ENCODE data around the gene RAD54L2. TPM values are rescaled to one million over a fixed set of nuclear protein-coding genes. Genes with fewer than 3 reads are reported as not detected.
"Not testable (repeated sequence)": the region's sequence is repeated elsewhere in the genome, so short reads cannot be mapped to it uniquely, and the experiment has no call there.

RAD54L2 gene
- total RNA-seq, 2 donors from 2014 or later = 37.8 to 41.1 TPM

- H3K27ac Mint-ChIP-seq = peak overlapping the region; percentile 72
These were observed 11.7 kb downstream of the RAD54L2 start for GRCh38 chr3:51550080-51550819.

DNA sequence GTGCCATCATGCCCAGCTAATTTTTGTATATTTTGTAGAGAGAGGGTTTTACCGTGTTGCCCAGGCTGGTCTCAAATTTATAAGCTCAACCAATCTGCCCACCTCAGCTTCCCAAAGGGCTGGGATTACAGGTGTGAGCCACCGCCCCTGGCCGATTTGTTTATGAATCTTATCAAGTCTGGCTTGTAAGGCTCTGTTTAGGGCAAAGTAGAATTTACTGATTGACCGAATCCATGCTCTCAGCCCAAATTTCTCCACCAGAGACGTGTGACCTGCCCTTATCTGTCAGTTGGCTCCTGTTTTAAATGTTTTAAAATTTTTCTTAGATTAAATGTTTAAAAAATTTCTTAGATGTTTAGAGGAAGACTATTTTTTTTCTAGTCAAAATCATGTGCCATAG, 19.5 kb downstream of the RAD54L2 start:
- no peak overlapping the region for H3K27ac Mint-ChIP-seq
- H3K9me3 ChIP-seq (ENCODE audit: control insufficient read depth, low read length, poor library complexity, severe bottlenecking) = no peaks in the 10 kb centered on the region
- H3K36me3 Mint-ChIP-seq (ENCODE audit: low read depth) = peaks cover 10% of the 10 kb centered on the region
- no peaks in the 10 kb centered on the region for H3K27me3 Mint-ChIP-seq
- no peak for DNase-seq
- peaks cover 21% of the 10 kb centered on the region for H3K4me1 Mint-ChIP-seq
- no peak overlapping the region for H3K4me3 Mint-ChIP-seq
- no peak for ATAC-seq

More at GRCh38 chr3:51550080-51550819, 11.7 kb downstream of the RAD54L2 start:
- DNase-seq (no peak), ATAC-seq (no peak)
- H3K9me3 ChIP-seq (ENCODE audit: control insufficient read depth, low read length, poor library complexity, severe bottlenecking) = no peaks in the 10 kb centered on the region
- no peaks in the 10 kb centered on the region for H3K27me3 Mint-ChIP-seq
- H3K4me3 Mint-ChIP-seq = no peak overlapping the region
- peaks cover 2% of the 10 kb centered on the region for H3K36me3 Mint-ChIP-seq (ENCODE audit: low read depth)
- H3K4me1 Mint-ChIP-seq = peaks cover 7% of the 10 kb centered on the region

- H3K4me1 Mint-ChIP-seq = peaks cover 28% of the 10 kb centered on the region
- peaks cover 10% of the 10 kb centered on the region for H3K36me3 Mint-ChIP-seq (ENCODE audit: low read depth)
- no peak for DNase-seq
- H3K27ac Mint-ChIP-seq = peak overlapping the region; percentile 60
- no peak overlapping the region for H3K4me3 Mint-ChIP-seq
- no peaks in the 10 kb centered on the region for H3K27me3 Mint-ChIP-seq
- no peak for ATAC-seq
- no peaks in the 10 kb centered on the region for H3K9me3 ChIP-seq (ENCODE audit: control insufficient read depth, low read length, poor library complexity, severe bottlenecking)
These were observed 20.9 kb downstream of the RAD54L2 start for GRCh38 chr3:51559411-51559888.

DNA sequence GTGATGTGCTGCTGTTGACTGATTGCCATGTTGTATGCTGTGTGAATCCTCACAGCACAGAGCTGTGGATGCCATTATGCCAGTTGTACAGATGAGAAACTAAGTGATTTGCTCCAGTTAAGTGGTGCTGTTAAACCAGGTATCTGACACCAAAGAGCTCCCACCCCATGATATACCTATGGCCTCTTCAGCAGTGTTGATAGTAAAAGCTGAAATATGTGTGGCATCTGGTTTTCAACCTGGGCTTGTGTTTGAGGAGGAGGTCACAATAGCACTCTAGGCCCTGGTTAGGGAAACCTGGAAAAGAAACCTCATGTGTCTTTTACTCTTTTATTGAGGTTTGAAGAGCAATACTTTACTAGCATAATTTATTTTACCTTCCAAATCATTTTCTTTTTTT, 21.4 kb downstream of the RAD54L2 start:
- Mint-ChIP-seq H3K4me1 (peaks cover 28% of the 10 kb centered on the region), H3K27me3 (no peaks in the 10 kb centered on the region), H3K27ac (no peak overlapping the region), H3K36me3 (ENCODE audit: low read depth) (peaks cover 8% of the 10 kb centered on the region), H3K4me3 (no peak overlapping the region)
- H3K9me3 ChIP-seq (ENCODE audit: control insufficient read depth, low read length, poor library complexity, severe bottlenecking) = no peaks in the 10 kb centered on the region
- ATAC-seq (no peak), DNase-seq (no peak)

- H3K27me3 Mint-ChIP-seq; ATAC-seq; DNase-seq; H3K27ac Mint-ChIP-seq; H3K36me3 Mint-ChIP-seq (ENCODE audit: low read depth); H3K9me3 ChIP-seq (ENCODE audit: control insufficient read depth, low read length, poor library complexity, severe bottlenecking); H3K4me3 Mint-ChIP-seq: not testable (repeated sequence)
- H3K4me1 Mint-ChIP-seq = peaks cover 26% of the 10 kb centered on the region
These were observed 23.9 kb downstream of the RAD54L2 start for GRCh38 chr3:51562403-51562802.

- Mint-ChIP-seq H3K27ac (no peak overlapping the region), H3K27me3 (no peaks in the 10 kb centered on the region), H3K4me1 (peaks cover 22% of the 10 kb centered on the region), H3K36me3 (ENCODE audit: low read depth) (peaks cover 4% of the 10 kb centered on the region), H3K4me3 (no peak overlapping the region)
- DNase-seq (no peak), ATAC-seq (no peak)
- H3K9me3 ChIP-seq (ENCODE audit: control insufficient read depth, low read length, poor library complexity, severe bottlenecking) = no peaks in the 10 kb centered on the region
These were observed 29.5 kb downstream of the RAD54L2 start for GRCh38 chr3:51568036-51568435.

DNA sequence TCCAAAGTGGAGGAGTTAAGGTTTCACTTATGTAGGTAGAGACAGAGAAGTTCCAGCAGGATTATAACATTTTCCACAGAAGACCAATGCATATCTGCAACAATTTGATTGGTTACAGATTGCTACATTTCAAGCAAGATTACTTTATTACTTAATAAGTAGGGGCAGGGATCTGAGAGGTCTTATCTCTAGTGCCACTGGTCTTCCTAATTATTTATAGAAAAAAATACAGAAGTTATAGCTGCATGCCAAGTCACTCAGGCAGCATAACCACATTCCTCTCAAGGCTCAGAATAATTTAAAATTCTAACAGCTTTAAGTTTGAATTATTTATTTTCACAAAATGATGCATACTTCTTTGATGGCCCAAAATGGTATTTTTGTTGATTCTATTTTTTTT, 30.5 kb downstream of the RAD54L2 start:
- Mint-ChIP-seq H3K4me3 (no peak overlapping the region), H3K4me1 (peaks cover 18% of the 10 kb centered on the region), H3K27me3 (no peaks in the 10 kb centered on the region), H3K36me3 (ENCODE audit: low read depth) (peaks cover 5% of the 10 kb centered on the region), H3K27ac (no peak overlapping the region)
- ATAC-seq (no peak), DNase-seq (no peak)
- no peaks in the 10 kb centered on the region for H3K9me3 ChIP-seq (ENCODE audit: control insufficient read depth, low read length, poor library complexity, severe bottlenecking)

DNA sequence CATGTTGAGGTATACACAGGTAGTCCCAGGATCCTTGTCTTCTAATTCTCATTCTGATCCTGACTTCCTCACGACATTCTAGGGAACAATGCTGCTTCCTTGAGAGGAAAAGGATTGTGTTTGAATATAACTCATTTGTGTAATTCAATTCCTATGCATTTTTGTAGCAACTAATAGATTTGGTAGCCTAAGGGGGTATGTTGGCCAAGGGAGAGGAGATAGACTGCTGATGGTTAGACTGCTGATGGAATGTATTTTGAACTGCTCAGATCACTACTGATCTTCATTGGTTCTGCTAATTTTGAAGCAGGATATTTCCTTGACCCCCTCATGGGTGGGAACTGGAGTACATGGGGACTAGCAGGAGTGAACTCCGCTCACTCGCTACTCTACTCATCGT, 39.7 kb downstream of the RAD54L2 start:
- Mint-ChIP-seq H3K4me3 (no peak overlapping the region), H3K27ac (no peak overlapping the region), H3K27me3 (no peaks in the 10 kb centered on the region), H3K4me1 (peaks cover 28% of the 10 kb centered on the region), H3K36me3 (ENCODE audit: low read depth) (peaks cover 2% of the 10 kb centered on the region)
- no peak for ATAC-seq
- no peak for DNase-seq
- no peaks in the 10 kb centered on the region for H3K9me3 ChIP-seq (ENCODE audit: control insufficient read depth, low read length, poor library complexity, severe bottlenecking)

GRCh38 chr3:51580418-51580817, 41.9 kb downstream of the RAD54L2 start:
- peaks cover 32% of the 10 kb centered on the region for H3K4me1 Mint-ChIP-seq
- DNase-seq (no peak), ATAC-seq (no peak)
- no peaks in the 10 kb centered on the region for H3K9me3 ChIP-seq (ENCODE audit: control insufficient read depth, low read length, poor library complexity, severe bottlenecking)
- H3K4me3 Mint-ChIP-seq = no peak overlapping the region
- H3K27ac Mint-ChIP-seq = no peak overlapping the region
- peaks cover 2% of the 10 kb centered on the region for H3K36me3 Mint-ChIP-seq (ENCODE audit: low read depth)
- H3K27me3 Mint-ChIP-seq = no peaks in the 10 kb centered on the region

DNA sequence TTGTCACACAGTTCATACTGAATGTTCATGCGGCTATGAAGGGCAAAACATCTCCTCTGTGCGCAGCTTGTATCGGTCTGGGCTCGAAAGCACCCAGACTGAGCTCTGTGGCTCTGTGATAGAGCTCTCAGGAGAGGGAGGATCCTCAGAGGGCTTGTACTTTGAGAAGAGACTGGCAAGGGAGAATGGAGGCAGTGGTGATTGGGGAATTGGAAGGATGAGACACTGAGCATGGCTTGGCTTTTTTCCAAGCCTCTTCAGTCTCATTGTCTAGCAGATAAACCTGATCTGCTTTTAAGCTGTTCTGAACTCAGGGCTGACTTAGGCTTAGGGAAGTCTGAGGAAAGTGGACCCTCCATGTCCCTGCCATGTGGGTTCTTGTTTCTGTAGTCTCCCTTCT, 43.0 kb downstream of the RAD54L2 start:
- Mint-ChIP-seq H3K4me3 (no peak overlapping the region), H3K36me3 (ENCODE audit: low read depth) (peaks cover 2% of the 10 kb centered on the region), H3K27me3 (no peaks in the 10 kb centered on the region), H3K27ac (no peak overlapping the region), H3K4me1 (peaks cover 26% of the 10 kb centered on the region)
- H3K9me3 ChIP-seq (ENCODE audit: control insufficient read depth, low read length, poor library complexity, severe bottlenecking) = no peaks in the 10 kb centered on the region
- DNase-seq (no peak), ATAC-seq (no peak)

- peaks cover 2% of the 10 kb centered on the region for H3K36me3 Mint-ChIP-seq (ENCODE audit: low read depth)
- no peaks in the 10 kb centered on the region for H3K27me3 Mint-ChIP-seq
- no peak for DNase-seq
- H3K4me1 Mint-ChIP-seq = peaks cover 15% of the 10 kb centered on the region
- H3K9me3 ChIP-seq (ENCODE audit: control insufficient read depth, low read length, poor library complexity, severe bottlenecking) = no peaks in the 10 kb centered on the region
- ATAC-seq = no peak
- no peak overlapping the region for H3K4me3 Mint-ChIP-seq
- no peak overlapping the region for H3K27ac Mint-ChIP-seq
These were observed 46.7 kb downstream of the RAD54L2 start for GRCh38 chr3:51585197-51585596.

DNA sequence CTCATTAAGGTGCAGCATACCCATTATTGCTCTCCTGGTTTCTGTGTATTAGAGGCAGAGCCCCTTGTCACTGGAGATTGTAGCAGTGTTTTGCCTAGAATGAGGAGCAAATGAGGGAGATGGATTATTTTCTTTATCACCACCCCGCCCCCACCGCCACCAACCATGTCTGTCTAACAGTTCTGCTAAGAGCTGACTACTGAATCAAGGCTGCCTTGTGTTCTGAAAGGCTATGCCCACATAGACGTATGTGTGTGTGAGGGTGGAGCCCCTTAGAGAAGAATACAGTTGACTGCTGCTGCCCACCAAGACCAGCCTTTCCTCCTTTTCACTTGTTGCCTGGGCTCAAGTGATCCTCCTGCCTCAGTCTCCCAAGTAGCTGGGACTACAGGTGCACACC, 47.4 kb downstream of the RAD54L2 start:
- Mint-ChIP-seq H3K27ac (no peak overlapping the region), H3K4me3 (no peak overlapping the region), H3K4me1 (peaks cover 15% of the 10 kb centered on the region), H3K27me3 (no peaks in the 10 kb centered on the region), H3K36me3 (ENCODE audit: low read depth) (peaks cover 2% of the 10 kb centered on the region)
- DNase-seq (no peak), ATAC-seq (no peak)
- no peaks in the 10 kb centered on the region for H3K9me3 ChIP-seq (ENCODE audit: control insufficient read depth, low read length, poor library complexity, severe bottlenecking)
